NCI-H1436 treated with DMSO at 0.1 percent for 48 hours (cell line): ENCODE results near the gene PUM2.
A peak's percentile ranks its signal among the peaks of the same experiment; 100 is the strongest.
"Not testable (repeated sequence)": the region's sequence is repeated elsewhere in the genome, so short reads cannot be mapped to it uniquely, and the experiment has no call there.

Experiments
- DNase-seq: peaks from one replicate; lab custom pipeline; 2025; lab: John Stamatoyannopoulos, UW

The PUM2 gene

DNA sequence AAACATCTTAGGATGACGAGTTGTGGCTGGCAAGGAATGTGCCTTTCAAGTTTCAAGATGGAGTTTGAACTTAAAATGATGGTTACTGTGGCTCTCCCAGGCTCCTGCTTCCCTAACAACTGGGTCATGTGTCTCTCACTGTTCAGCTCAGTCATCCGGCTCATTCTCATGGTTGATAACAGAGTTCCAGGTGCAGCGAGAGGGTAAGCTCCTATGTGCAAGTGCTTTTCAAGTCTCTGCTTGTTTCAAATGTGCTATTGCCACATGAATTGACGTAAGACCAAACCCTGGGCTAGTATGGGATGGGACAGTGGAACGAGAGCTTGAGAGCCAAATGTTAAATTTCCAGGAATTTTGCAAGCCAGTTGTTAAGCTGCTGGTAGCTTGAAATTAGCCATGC lies 19.5 kb upstream of the PUM2 start:
- no peak for DNase-seq

DNA sequence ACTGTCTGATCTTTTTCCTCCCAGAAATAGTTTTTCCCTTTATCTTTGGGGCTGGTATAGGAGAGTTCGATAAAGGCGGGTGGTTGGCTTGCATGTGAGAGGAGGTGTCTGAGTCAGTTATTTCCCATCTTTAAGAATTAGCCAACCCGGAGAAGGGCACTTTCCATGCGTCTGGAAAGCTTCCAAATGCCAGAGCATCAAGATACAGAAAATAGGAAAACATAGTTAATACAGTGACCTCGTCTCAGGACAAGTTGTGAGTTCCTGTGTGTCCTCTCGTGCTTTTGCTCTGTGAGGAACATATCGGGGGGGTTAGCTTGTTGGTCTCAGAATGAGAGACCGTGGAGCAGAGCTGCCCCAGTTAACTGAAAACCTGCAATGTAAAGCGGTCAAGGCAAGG lies 18.7 kb upstream of the PUM2 start:
- DNase-seq, result no peak

- no peak for DNase-seq
Measured at GRCh38 chr2:20368706-20369105, 18.1 kb upstream of the PUM2 start.

DNA sequence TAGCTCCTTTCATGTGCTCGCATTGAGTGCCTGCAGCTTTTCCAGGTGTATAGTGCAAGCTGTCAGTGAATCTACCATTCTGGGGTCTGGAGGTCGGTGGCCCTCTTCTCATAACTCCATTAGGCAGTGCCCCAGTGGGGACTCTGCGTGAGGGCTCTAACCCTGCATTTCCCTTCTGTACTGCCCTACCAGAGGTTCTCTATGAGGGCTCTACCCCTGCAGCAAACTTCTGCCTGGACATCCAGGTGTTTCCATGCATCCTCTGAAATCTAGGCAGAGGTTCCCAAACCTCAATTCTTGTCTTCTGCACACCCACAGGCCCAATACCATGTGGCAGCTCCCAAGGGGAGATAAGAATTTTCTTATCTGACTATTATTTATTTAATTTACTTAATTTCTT lies 17.3 kb upstream of the PUM2 start:
- not testable (repeated sequence) for DNase-seq

GRCh38 chr2:20366672-20367116 lies 16.1 kb upstream of the PUM2 start:
- no peak for DNase-seq

DNA sequence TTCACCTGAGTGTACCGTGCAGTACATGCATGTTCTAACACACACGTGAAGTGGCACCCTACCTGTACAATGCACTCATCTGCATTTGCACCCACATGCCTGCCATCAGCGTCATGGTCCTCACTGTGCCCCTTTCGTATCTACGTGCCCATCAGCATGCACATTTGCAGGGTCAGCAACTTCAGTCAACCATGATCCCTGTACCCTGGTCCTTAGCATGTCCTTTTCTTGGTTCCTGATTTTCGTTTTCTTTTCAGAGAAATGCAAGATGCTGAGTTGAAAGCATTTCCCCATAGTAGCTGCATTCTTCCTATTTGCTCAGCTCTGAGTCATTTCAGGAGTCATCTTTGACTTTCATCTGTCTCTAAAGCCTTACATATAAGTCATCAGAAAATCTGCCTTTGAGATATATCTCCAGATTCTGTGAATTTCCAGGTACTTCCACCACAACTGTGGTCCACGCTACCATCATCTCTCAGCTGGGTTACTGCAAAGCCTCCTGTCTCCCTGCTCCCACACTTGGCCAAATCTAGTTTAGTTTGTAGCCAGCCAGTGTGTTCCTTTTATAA lies 14.7 kb upstream of the PUM2 start:
- no peak for DNase-seq

DNA sequence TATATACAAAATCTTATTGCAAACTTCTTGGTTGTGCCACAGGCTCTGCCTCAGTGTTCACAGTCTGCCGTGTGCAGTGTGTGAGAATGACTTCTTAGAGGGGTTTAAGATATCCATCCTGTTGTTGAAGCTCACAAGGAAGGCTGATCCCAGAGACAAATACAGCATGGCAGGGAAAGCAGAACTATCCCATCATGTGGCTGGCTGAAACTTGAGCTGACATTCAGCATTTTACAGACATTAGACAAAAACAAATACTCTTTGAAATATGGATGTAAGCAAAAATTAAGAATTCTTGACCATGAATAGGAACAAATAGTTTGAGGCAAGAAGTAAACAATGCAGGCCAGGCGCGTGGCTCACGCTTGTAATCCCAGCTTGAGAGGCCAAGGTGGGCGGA lies 12.9 kb upstream of the PUM2 start:
- DNase-seq, result no peak

GRCh38 chr2:20362701-20363435 lies 12.2 kb upstream of the PUM2 start:
- DNase-seq, result no peak

GRCh38 chr2:20361893-20362292 lies 11.2 kb upstream of the PUM2 start:
- no peak for DNase-seq

DNA sequence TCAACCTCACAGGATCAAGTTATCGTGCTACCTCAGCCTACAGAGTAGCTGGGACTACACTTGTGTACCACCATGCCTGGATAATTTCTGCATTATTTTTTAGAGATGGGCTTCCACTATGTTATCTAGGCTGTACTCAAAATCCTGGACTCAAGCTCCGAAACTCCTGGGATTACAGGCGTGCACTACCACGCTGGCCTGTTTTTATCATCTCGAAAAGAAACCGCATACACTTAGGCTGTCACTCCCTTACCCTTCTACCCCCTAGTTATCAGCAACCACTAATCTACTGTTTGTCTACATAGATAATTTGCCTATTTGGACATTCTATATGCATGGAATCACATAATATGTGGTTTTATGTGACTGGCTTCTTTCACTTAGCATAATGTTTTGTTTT lies 8.5 kb upstream of the PUM2 start:
- no peak for DNase-seq

GRCh38 chr2:20357638-20358389 lies 7.2 kb upstream of the PUM2 start:
- DNase-seq, result no peak

DNA sequence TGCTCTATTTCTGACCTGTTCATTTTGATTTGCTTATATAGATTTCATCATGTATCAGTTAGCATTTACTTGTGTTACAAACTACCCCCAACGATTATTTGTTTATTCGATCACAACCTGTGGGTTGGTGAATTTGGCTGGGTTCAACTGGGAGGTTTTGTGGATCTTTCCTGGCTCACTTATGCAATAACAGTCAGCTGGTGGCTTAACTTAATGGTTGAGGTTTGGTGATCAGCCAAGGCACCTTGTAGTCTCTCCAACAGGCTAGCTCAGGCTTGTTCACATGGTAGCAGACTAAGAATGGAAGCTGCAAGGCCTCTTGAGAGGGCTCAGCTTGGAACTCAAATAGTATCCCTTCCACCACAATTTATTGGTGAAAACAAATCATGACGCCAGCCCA lies 5.4 kb upstream of the PUM2 start:
- no peak for DNase-seq

DNA sequence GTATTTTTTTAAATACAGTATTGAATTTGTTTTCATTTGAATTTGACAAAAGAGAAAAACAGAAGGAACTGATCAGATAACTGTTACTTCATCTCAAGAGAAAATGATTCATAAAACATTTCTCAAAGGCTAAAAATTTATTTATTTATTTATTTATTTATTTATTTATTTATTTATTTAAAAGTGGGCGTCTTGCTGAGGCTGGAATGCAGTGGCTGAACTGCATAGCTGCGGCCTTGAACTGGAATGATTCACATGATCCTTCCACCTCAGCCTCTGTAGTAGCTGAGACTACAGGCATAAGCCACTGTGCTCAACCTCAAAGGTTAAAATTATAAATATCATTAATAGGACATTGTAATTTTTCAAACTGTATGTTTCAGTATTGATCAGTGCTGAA lies 4.5 kb upstream of the PUM2 start:
- DNase-seq, result no peak

GRCh38 chr2:20353241-20353992 lies 2.8 kb upstream of the PUM2 start:
- peak; percentile 25 for DNase-seq

DNA sequence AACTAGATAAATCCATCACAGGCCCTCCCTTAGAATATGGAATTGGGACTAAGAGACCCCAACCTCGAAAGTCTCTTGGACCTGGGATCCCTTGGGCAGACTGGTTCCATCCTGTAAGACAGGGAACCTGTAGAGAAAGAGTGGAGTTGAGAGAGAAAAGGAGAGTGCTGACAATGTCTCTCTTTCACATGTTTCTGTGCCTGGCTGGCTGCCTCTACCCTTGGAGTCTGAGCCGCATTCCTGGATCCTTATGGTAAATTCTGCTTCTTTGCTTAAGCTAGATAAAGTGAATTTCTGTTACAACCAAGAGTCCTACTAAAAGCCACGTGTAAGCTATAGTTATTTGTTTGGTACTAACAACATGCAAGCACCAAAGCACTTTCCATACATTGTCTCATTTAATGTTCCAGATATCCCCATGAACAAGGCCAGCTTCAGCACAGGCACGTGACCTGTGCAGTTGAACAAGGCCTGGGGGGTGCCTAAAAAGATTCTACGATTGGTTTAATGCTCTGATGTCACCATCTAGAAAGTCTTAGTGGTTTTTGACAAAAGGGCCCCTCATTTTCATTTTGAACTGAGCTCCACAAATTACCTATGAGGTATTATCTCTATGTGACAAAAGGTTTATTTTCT lies 2.1 kb upstream of the PUM2 start:
- DNase-seq, result no peak

GRCh38 chr2:20352230-20352578 lies 1.6 kb upstream of the PUM2 start:
- no peak for DNase-seq

- no peak for DNase-seq
Measured at GRCh38 chr2:20351555-20352229, 1.0 kb upstream of the PUM2 start.

DNA sequence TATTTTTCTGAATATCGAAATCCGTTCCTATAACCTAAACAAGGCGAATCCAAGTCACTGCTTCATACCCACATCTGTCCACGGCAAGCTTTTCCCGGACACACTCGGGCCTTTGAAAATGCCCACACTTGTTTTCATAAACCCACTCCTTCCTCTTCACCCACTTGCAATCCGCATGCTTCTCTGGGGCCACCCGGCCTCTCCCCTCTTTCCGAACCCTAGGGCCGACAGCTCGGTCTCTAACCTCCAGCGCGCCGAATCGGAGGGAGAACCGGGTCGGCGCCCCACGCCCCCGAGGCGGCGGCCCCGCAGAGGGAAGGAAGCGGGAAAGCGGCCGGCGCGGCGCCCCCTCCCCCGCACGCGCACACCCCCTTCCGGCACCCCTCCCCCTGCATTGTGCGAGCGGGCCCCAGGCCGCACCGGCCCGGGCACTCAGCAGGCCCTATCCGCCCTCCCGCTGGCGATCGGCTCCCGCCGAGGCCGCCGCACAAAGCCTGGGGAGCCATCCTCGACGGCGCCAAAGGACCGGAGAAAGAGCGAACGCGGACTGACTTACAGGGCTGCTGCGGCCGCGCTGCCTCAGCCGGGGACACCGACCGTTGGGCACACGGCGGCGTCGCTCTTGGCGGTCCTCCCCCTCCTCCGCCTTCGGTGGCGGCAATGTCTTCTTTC lies 467 bp downstream of the PUM2 start:
- DNase-seq, result no peak

DNA sequence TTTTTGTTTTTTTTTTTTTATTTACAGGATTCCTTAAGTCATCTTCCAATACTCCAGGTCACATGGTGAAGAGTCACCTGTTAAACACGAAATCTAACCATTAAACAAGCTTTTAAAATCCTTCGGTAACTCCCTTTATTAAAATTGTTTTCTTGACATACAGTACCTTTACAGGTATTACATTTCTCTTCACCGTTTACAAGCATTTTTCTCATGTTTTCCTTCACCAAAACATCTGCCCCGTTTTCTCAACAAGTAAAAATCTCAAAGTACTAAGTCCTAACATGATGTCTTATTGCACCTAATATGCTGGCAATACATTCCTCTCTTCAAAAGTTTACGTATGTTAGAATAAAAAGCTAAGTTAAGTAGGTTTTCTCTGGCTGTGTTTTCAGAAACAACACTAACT lies 1.1 kb downstream of the PUM2 start:
- no peak for DNase-seq

DNA sequence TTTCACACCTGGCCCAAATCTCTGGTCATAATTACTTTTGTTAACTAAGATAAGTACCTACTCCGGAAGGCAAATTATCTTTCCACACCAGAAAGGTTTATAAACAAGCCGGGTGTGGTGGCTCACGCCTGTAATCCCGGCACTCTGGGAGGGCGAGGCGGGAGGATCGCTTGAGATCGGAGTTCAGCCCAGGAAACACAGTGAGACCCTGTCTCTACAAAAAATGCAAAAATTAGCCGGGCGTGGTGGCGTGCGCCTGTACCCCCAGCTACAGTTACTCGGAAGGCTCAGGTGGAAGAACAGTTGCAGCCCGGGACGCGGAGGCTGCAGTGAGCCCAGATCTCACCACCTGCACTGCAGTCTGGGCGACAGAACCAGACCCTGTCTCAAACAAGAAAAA lies 2.1 kb downstream of the PUM2 start:
- no peak for DNase-seq
